Thyroid gland (tissue), 4 donors: ENCODE results near the gene CMKLR1.

Source experiments
- CTCF ChIP-seq, 6 experiments: fragments of 200-600 bp in 3 of 6; fragments of 450-650 bp in 3 of 6; sonication (generic) in 3 of 6; IDR thresholded peaks; one replicate each; pipeline ENCODE4 v1.5.1; 2016 to 2019; ENCODE audit warnings: antibody characterized with exemption in 6 of 6, mild to moderate bottlenecking in 2 of 6, inconsistent platforms in 1 of 6, moderate library complexity in 1 of 6
- POLR2A ChIP-seq, 2 donors: fragments of 450-650 bp; IDR thresholded peaks; one replicate each; pipeline ENCODE4 v1.6.1; 2017; ENCODE audit warnings: antibody characterized with exemption in 2 of 2, mild to moderate bottlenecking in 2 of 2, moderate library complexity in 1 of 2

- TF ChIP-seq CTCF (IDR thresholded peaks at IDR 0.05) (no peak), POLR2A (IDR thresholded peaks at IDR 0.05) (no peak)
Observed at GRCh38 chr12:108342985-108343384, 3.9 kb upstream of the CMKLR1 start.
